Astrocyte of the cerebellum (primary cell): ENCODE data around the gene MPPED1.

Source experiments
- DNase-seq: peaks from one replicate; pipeline ENCODE4 v3.0.0-alpha.2; 2011; ENCODE audit warnings: low read depth
- H3K4me3 ChIP-seq: 2 replicates; pipeline ENCODE4 v1.5.1; 2011; ENCODE audit warnings: mild to moderate bottlenecking, low read depth, low read length, moderate library complexity
- in situ Hi-C: cut with HindIII; loops from 2 replicates; pipeline ENCODE4 v1.10.0; 2017; ENCODE audit warnings: low sequenced_read_pairs
- TF ChIP-seq, protein P1 (sequence below): IDR thresholded peaks from 2 replicates; pipeline ENCODE4 v1.5.1; 2012; ENCODE audit warnings: low read length, low read depth, moderate library complexity, mild to moderate bottlenecking; ENCODE audit errors: missing control alignments

Gene MPPED1

DNA sequence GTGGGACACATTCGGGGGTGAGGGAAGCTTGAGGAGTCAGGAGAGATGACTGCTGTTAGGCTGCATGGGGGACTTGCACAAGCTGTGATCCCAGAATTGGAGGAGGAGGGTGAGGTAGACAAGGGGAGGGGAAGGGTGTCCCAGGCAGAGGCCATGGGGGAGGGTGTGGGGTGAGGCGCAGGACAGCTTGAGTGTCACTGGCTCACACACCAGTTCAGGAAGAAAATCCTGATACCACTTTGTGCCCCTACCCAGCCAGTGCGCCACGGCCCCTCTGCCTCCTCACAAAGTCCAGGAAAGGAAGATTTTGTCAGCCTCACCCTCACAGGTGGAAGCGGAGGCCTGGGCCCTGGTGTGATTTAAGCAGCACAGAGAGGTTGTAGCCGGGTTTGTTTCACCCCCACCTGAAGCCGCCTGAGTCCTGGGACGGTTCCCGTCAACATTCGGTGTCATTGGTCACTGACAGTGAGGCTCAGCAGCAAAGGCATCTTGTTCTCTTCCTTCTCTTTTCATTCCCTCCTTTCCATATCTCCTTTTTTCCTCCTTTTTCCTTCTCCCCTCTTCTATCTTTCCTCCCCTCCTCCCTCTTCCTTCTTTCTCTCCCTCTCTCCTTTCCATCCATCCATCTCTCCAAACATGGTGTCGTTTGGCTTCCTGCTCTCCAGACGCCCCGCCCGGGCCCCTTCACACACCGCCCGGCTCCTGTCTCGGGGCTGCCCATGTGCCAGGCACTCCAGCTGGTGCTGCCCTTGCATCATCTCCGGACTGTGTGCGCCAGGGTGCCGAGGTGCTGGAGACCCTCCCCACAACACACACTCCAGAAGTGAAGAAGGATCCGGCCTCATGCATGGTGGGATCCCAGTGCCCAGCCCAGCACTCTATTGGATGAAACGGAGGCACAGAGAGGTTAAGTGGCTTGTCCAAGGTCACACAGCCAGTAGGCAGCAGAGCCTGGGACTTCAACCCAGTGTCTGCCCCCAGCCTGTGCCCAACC is 89.3 kb downstream of the MPPED1 start:
- in situ Hi-C loops = no loop called here
- DNase-seq = no peak
- no peak overlapping the region for H3K4me3 ChIP-seq
- TF ChIP-seq, protein P1, sequence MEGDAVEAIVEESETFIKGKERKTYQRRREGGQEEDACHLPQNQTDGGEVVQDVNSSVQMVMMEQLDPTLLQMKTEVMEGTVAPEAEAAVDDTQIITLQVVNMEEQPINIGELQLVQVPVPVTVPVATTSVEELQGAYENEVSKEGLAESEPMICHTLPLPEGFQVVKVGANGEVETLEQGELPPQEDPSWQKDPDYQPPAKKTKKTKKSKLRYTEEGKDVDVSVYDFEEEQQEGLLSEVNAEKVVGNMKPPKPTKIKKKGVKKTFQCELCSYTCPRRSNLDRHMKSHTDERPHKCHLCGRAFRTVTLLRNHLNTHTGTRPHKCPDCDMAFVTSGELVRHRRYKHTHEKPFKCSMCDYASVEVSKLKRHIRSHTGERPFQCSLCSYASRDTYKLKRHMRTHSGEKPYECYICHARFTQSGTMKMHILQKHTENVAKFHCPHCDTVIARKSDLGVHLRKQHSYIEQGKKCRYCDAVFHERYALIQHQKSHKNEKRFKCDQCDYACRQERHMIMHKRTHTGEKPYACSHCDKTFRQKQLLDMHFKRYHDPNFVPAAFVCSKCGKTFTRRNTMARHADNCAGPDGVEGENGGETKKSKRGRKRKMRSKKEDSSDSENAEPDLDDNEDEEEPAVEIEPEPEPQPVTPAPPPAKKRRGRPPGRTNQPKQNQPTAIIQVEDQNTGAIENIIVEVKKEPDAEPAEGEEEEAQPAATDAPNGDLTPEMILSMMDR = no peak

DNA sequence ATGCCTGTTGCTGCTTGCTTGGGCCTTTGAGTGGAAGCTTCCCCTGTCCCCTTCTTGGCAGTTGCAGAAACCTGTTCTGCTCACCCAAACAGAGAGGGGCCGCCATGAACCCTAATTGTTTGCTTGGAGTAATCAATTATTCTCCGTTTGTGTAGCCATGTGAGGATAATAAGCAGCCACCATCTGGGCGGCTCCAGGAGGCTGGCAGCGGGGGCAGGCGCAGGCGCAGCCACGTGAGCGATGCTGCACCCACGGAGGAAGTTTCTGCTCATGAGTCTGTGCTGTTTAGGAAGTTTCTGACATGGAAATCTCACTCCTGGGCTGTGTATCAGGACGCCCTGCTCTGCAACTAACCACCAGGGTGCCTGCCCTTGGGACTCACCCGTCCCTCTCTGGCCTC is 90.1 kb downstream of the MPPED1 start:
- H3K4me3 ChIP-seq = no peak overlapping the region
- in situ Hi-C loops = no loop called here
- TF ChIP-seq, protein P1 = no peak
- DNase-seq = no peak

- in situ Hi-C loops = no loop called here
- DNase-seq = no peak
- no peak overlapping the region for H3K4me3 ChIP-seq
- TF ChIP-seq, protein P1 = no peak
Measured at GRCh38 chr22:43502306-43502874, 90.6 kb downstream of the MPPED1 start.

GRCh38 chr22:43504068-43504467 is 92.3 kb downstream of the MPPED1 start:
- no peak for DNase-seq
- TF ChIP-seq, protein P1 = no peak
- in situ Hi-C loops = no loop called here
- no peak overlapping the region for H3K4me3 ChIP-seq

- no peak for DNase-seq
- H3K4me3 ChIP-seq = no peak overlapping the region
- TF ChIP-seq, protein P1 = no peak
- in situ Hi-C loops = no loop called here
Measured at GRCh38 chr22:43504666-43505261, 93.0 kb downstream of the MPPED1 start.

DNA sequence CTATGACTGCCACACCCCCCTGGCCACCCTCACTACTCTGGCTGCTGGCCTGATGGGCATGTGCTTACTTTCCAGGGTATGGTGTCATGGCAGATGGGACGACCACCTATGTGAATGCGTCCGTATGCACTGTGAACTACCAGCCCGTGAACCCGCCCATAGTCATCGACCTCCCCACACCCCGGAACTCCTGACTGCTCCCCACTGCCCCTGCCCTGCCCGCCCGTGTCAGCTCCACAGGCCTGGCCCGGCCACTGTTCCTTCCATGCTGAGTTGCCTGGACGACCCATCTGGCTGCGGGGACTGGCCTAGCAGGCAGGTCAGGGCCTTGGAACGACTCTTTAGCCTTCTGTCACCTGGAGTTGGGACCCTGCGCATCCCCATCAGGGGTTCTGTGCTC is 93.6 kb downstream of the MPPED1 start:
- no peak for DNase-seq
- in situ Hi-C loops = no loop called here
- TF ChIP-seq, protein P1 = no peak
- H3K4me3 ChIP-seq = no peak overlapping the region
